SK-N-SH treated with all-trans-retinoic acid at 6 μM for 48 hours (cell line): ENCODE data around the gene UGT1A10.

ENCODE experiments used
- ARNTL ChIP-seq: fragments of 450-650 bp; formaldehyde crosslinking; IDR thresholded peaks from 2 replicates; pipeline ENCODE4 v1.5.0; 2020; ENCODE audit warnings: low read depth, mild to moderate bottlenecking, moderate library complexity, borderline replicate concordance
- GLIS3 ChIP-seq: fragments of 250-450 bp; sonication (Bioruptor Pico); IDR thresholded peaks from 2 replicates; pipeline ENCODE4 v1.5.0; 2020; ENCODE audit warnings: mild to moderate bottlenecking, moderate library complexity
- RARB ChIP-seq: fragments of 250-450 bp; sonication (Bioruptor Pico); IDR thresholded peaks from 2 replicates; pipeline ENCODE4 v1.8.0; 2021; ENCODE audit warnings: mild to moderate bottlenecking, moderate library complexity
- TCF4 ChIP-seq: fragments of 250-450 bp; sonication (Bioruptor Pico); IDR thresholded peaks from 2 replicates; pipeline ENCODE4 v1.8.0; 2021; ENCODE audit warnings: mild to moderate bottlenecking, moderate library complexity, borderline replicate concordance
- ZFP30 ChIP-seq: fragments of 450-650 bp; formaldehyde crosslinking; IDR thresholded peaks from 2 replicates; pipeline ENCODE4 v1.5.0; 2022; ENCODE audit warnings: mild to moderate bottlenecking, moderate library complexity
- ZNF565 ChIP-seq: fragments of 450-650 bp; formaldehyde crosslinking; conservative IDR thresholded peaks from 2 replicates; pipeline ENCODE4 v1.5.0; 2020; ENCODE audit warnings: low read depth, mild to moderate bottlenecking, moderate library complexity
- TF ChIP-seq, protein P1 (sequence below): fragments of 250-450 bp; sonication (Bioruptor Pico); IDR thresholded peaks from 2 replicates; pipeline ENCODE4 v1.5.1; 2021; ENCODE audit warnings: mild to moderate bottlenecking, moderate library complexity
- TF ChIP-seq, protein P2 (sequence below): fragments of 250-450 bp; sonication (Bioruptor Pico); IDR thresholded peaks from 2 replicates; pipeline ENCODE4 v1.8.0; 2021; ENCODE audit warnings: low read depth, mild to moderate bottlenecking, moderate library complexity, borderline replicate concordance

DNA sequence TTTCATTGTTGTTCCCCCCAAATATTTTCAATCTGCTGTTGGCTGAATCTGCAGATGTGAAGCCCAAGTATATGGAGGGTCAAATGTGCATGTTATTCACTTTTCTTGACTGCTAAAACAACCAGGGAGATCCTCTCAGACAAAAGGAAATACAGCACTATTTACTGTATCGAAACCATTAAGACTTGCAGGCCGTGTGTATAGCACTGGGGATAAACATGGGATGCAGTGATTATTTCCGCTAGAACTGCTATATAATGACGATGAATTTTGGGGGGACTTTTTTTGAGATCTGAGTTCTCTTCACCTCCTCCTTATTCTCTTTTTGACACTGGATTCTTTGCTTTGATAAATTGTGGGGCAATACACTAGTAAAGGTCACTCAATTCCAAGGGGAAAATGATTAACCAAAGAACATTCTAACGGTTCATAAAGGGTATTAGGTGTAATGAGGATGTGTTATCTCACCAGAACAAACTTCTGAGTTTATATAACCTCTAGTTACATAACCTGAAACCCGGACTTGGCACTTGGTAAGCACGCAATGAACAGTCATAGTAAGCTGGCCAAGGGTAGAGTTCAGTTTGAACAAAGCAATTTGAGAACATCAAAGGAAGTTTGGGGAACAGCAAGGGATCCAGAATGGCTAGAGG lies 120.3 kb downstream of the UGT1A10 start:
- TF ChIP-seq ZNF565 (CRISPR knock-in tag) = no peak
- no peak for TF ChIP-seq ZFP30
- no peak for TF ChIP-seq ARNTL (CRISPR knock-in tag)
- TF ChIP-seq, protein P1, sequence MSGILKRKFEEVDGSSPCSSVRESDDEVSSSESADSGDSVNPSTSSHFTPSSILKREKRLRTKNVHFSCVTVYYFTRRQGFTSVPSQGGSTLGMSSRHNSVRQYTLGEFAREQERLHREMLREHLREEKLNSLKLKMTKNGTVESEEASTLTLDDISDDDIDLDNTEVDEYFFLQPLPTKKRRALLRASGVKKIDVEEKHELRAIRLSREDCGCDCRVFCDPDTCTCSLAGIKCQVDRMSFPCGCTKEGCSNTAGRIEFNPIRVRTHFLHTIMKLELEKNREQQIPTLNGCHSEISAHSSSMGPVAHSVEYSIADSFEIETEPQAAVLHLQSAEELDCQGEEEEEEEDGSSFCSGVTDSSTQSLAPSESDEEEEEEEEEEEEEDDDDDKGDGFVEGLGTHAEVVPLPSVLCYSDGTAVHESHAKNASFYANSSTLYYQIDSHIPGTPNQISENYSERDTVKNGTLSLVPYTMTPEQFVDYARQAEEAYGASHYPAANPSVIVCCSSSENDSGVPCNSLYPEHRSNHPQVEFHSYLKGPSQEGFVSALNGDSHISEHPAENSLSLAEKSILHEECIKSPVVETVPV (CRISPR knock-in tag) = no peak
- no peak for TF ChIP-seq RARB (CRISPR knock-in tag)
- TF ChIP-seq, protein P2, sequence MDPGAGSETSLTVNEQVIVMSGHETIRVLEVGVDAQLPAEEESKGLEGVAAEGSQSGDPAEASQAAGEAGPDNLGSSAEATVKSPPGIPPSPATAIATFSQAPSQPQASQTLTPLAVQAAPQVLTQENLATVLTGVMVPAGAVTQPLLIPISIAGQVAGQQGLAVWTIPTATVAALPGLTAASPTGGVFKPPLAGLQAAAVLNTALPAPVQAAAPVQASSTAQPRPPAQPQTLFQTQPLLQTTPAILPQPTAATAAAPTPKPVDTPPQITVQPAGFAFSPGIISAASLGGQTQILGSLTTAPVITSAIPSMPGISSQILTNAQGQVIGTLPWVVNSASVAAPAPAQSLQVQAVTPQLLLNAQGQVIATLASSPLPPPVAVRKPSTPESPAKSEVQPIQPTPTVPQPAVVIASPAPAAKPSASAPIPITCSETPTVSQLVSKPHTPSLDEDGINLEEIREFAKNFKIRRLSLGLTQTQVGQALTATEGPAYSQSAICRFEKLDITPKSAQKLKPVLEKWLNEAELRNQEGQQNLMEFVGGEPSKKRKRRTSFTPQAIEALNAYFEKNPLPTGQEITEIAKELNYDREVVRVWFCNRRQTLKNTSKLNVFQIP (CRISPR knock-in tag) = no peak
- TF ChIP-seq GLIS3 (CRISPR knock-in tag) = no peak
- no peak for TF ChIP-seq TCF4 (CRISPR knock-in tag)
